Epithelial cell of esophagus (primary cell): ENCODE data around the gene PDGFB.

Experiments
- DNase-seq: peaks from one replicate; pipeline ENCODE4 v3.0.0; 2010; ENCODE audit warnings: low read depth
- H3K4me3 ChIP-seq: 2 replicates; pipeline ENCODE4 v1.5.1; 2011; ENCODE audit warnings: mild to moderate bottlenecking, low read length, control low read depth
- TF ChIP-seq, protein P1 (sequence below): IDR thresholded peaks from 2 replicates; pipeline ENCODE4 v1.5.1; 2011; ENCODE audit warnings: low read depth, mild to moderate bottlenecking, low read length, control low read depth, inconsistent platforms; ENCODE audit not compliant: insufficient read depth; ENCODE audit errors: missing control alignments

The PDGFB gene

DNA sequence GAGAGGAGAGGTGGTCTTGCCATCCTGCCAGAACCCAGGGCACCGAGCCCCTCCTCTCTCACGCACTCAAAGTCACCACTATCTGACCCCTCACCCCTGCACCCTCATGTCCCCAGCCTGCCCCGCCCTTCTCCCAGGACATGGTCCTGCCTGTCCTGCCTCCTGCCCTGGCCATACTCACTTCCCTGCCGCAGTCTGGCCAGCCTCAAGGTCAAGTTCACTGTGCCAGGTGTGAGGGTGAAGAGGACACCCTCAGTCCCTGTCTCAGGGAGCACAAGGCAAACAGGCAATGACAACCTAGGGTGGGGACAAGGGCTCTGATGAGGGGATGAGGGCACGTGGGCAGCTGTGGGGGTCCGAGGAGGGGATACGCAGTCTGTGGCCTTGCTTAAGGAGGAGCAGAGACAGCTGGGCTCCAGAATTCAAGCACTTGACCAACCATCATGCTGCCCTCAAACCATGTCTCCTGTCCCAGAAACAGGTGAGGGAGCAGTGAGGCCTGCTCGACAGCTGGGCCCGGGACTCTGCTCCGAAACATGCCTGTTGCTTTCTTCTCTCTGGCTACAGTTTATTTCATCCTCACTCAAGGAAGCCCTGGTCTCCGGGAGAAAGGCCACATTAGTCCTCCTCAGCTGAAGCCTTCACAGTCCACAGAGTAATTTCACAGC lies 36.6 kb downstream of the PDGFB start:
- TF ChIP-seq, protein P1, sequence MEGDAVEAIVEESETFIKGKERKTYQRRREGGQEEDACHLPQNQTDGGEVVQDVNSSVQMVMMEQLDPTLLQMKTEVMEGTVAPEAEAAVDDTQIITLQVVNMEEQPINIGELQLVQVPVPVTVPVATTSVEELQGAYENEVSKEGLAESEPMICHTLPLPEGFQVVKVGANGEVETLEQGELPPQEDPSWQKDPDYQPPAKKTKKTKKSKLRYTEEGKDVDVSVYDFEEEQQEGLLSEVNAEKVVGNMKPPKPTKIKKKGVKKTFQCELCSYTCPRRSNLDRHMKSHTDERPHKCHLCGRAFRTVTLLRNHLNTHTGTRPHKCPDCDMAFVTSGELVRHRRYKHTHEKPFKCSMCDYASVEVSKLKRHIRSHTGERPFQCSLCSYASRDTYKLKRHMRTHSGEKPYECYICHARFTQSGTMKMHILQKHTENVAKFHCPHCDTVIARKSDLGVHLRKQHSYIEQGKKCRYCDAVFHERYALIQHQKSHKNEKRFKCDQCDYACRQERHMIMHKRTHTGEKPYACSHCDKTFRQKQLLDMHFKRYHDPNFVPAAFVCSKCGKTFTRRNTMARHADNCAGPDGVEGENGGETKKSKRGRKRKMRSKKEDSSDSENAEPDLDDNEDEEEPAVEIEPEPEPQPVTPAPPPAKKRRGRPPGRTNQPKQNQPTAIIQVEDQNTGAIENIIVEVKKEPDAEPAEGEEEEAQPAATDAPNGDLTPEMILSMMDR: no peak
- no peak overlapping the region for H3K4me3 ChIP-seq
- DNase-seq: no peak

GRCh38 chr22:39207141-39208012 lies 37.4 kb downstream of the PDGFB start:
- TF ChIP-seq, protein P1: no peak
- no peak overlapping the region for H3K4me3 ChIP-seq
- peak; percentile 67 for DNase-seq

DNA sequence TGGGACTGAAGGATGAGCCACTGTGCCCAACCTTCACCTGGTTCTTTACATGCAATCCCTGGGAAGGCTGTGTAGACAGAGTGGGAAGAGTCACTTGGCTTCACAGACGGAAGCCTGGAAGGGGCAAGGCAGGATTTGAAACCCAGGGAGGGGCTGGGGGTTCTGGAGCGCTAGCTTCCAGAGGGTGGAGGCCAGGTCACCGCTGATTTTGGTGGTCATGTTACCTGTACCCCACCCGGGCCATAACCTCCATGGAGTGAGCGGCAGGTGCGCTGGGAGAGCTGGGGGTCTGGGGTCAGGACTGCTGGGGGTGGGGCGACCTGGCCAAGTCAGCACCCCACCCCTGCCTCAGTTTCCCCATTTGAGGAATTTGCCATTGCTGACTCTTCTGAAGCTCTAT lies 38.3 kb downstream of the PDGFB start:
- H3K4me3 ChIP-seq: no peak overlapping the region
- TF ChIP-seq, protein P1: no peak
- no peak for DNase-seq

- TF ChIP-seq, protein P1: no peak
- H3K4me3 ChIP-seq: no peak overlapping the region
- DNase-seq: peak; percentile 70
These were observed 39.3 kb downstream of the PDGFB start for GRCh38 chr22:39205344-39206021.

DNA sequence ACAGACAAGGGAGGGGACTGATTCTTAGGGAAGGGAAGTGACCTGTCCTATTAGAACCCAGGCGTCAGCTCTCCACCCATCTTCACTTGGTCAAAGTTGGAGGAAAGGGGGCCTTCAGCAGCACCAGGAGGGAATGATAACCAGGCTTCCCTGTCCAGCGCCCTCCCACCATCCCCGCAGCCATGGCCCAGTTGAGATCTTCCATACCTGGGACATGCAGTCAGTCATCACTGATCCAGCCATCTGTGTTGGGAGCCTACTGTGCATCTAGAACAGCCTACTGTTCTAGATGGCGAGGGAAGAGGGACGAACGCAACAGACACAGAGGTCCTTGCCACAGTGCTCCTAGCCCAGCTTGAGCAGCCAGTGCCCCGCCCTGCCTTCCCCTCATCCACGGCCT lies 40.6 kb downstream of the PDGFB start:
- DNase-seq: no peak
- no peak overlapping the region for H3K4me3 ChIP-seq
- TF ChIP-seq, protein P1: no peak

GRCh38 chr22:39197578-39197977 lies 47.2 kb downstream of the PDGFB start:
- H3K4me3 ChIP-seq: no peak overlapping the region
- DNase-seq: no peak
- TF ChIP-seq, protein P1: no peak
